Stimulated activated CD8-positive, alpha-beta memory T cell treated with anti-CD3 and anti-CD28 coated beads, Interleukin-12 subunit alpha, Interleukin-12 subunit beta, amount 100 ng/mL, for 4 hours (primary cell): ENCODE data around the gene CPAMD8.

Experiments
- DNase-seq: peaks from one replicate; pipeline ENCODE4 v3.0.0-alpha.2; 2020; ENCODE audit warnings: low read depth

CPAMD8 gene

GRCh38 chr19:16873594-16873993 lies 153.0 kb downstream of the CPAMD8 start:
- no peak for DNase-seq

DNA sequence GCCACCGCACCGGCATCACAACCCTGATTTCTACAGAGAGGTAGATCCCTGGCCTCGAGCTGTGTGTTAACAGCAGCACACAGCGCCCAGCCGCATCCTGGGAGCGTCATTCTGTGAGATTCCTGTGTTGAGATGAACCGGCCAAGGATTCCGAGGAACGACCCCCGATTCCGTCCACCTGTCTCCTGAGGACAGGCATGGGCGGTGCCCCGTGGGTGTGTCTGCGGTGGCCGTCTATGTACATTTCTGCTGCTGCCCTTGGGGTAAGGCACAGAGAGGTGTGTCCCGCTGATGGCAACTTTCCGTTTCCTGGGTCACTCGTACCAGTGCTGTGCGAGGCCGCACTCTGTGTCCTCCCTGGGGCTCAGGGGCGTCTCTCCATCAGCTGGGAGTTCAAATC lies 153.9 kb downstream of the CPAMD8 start:
- no peak for DNase-seq

DNA sequence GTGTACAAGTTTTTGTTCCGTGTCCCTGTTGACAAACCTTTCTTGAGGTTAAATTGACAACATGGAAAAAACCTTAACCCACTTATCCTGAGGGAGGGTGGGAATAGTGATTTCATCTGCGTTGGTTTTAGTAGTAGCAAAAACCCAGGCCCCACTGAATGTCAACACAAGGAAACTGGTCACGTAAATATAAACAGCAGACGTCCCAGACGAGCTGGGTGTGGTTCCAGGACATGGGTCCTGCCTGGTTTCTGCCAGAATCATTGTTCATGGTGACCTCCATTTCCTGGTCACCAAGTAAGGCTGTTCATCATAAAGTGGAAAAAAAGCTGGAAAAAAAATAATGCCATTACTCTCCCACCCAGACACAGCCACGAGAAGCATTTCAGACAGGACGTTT lies 154.7 kb downstream of the CPAMD8 start:
- no peak for DNase-seq

GRCh38 chr19:16869331-16869972 lies 157.2 kb downstream of the CPAMD8 start:
- DNase-seq, result no peak

DNA sequence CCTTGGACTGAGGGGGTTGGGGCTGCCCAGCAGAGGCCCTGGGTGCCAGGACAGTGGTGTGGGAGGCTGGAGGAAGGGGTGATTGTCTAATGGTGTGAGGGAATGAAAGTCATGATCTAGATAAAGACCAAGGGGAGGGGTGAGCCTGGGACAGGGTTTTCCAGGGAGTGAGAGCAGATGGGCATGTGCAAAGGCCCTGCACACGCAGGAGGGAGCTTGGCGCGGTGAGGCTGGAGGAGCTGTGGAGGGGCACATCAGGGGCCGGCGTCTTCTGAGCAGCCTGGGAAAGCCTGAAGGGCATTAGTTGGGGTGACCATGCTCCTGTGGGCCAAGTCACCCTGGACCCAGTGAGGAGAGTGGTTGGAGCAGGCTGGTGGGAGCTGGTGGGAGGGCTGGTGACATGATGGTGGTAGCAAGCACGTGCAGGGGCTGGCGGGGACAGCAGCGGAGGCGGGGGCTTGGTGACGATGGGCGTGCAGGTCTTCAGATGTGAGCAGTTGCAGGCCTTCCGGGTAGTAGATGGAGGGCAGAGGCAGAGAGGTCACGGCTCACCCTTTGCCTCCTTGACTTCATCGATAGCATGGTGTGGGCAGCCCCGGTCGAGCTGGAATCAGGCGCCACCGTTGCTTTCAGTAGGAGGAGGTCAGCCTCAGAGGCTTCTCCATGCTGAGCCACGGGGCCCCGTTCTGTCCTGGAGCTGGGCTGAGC lies 158.0 kb downstream of the CPAMD8 start:
- DNase-seq, result no peak

DNA sequence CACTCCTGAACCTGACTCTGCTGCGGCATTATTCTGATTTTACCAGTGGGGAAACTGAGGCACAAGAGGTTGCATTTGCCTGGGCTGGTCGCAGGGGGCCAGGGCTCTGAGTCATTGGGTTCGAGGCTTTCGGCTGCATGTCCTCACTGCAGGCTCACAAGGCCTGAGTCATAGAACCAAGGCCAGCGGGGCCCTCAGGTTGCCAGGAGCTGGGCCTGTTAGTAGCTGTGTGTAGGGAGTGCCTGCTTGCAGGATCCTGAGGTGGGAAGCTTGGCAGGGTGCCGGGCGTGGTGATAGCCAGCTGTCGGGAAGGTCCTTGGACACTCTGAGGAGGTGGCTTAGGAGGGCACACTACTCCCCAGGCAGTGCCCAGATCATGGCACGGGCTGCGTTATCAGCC lies 159.4 kb downstream of the CPAMD8 start:
- no peak for DNase-seq

DNA sequence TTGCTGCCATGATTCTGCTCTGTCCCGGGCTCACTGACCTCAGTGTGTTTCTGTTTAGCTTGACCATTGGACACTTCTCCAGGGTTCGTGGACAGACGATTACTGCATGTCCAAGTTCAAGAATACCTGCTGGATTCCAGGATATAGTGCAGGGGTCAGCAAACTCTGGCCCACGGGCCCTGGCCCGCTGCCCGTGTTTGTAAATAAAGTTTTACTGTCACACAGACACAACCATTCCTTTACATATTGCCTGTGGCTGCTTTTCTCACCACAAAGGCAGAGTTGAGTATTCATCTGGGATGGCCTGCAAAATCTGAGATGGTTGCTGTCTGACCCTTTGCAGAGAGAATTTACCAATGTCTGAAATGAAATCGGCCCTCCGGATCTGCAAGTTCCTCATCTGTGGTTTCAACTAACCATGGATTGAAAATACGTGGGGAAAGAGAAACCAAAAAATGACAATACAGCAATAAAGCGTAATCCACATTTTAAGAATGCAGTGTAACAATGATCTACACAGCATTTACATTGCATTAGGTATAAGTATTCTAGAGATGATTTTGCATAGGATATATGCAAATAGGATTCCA lies 163.7 kb downstream of the CPAMD8 start:
- DNase-seq, result no peak

- no peak for DNase-seq
These were observed 164.8 kb downstream of the CPAMD8 start for GRCh38 chr19:16861834-16862233.

GRCh38 chr19:16861011-16861410 lies 165.6 kb downstream of the CPAMD8 start:
- no peak for DNase-seq

DNA sequence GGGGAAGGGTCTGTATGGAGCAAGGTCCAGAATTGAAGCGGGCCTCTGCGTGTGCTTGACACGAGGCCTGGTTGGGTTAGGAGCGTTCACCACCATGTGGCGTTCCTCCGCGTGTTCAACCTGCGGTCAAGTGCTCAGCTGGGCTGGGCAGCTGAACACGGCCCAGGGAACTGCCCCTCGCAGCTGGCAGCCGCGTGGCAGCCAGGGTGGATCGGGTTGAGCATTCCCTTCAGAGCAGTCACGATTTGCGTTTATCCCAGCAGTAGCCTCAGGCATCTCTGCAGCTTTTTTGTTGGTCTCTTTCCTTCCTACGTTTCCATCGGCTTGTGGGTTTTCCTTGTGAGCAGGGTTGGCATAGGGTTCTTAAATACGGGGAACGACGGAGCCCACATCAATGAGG lies 166.5 kb downstream of the CPAMD8 start:
- no peak for DNase-seq

DNA sequence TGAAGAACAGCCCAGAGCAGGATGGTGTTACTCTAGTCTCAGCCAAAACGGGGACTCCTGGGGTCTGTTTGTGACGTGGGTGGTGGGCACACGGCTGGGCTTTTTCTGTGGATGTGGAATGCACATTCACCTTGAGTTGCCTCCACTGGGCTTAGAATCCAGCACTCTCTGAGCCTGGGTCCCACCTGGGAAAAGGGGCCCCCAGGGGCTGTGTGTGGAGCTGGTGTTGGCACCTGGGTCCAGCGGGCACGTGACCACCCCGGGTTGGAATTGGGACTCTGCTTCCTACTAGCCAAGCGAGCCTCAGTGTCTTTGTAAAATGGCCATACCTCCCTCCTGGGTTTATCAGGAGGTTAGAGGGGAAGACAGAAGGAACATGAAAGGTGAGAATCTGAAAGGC lies 167.0 kb downstream of the CPAMD8 start:
- DNase-seq, result no peak

- no peak for DNase-seq
These were observed 170.5 kb downstream of the CPAMD8 start for GRCh38 chr19:16856091-16856490.

- DNase-seq, result no peak
These were observed 173.5 kb downstream of the CPAMD8 start for GRCh38 chr19:16853066-16853465.

DNA sequence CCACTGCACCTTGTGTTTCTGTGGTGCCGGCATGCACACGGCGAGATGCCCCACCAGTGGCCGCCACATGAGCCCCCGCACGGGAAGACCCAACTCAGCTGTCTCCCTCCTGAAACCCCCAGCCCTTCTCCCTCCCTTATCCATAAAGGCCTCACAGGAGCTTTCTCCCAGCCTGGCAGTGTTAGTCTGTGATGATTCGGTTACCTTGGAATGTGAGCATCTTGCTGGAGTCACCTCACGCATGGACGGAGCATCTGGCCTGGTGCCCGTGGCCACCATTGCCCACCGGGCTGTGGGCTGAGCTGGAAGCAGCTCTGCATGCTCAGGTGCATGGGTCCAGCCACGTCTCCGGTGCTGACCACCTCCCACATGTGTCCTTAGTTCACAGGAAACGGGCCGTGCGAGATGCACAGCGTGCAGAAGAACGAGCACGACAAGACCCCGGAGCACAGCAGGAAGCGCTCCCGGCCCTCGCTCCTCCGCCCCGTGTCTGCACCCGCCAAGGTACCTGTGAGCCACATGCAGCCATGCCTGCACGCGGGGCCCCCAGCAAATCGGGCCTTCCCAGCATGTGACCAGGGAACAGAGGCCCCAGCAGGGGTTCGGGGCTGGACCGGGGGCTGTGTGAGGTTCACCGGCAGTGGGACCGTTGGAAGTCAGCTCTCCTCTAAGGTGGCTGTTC lies 175.4 kb downstream of the CPAMD8 start:
- DNase-seq, result no peak

GRCh38 chr19:16850133-16850532 lies 176.5 kb downstream of the CPAMD8 start:
- DNase-seq, result no peak

- no peak for DNase-seq
These were observed 177.4 kb downstream of the CPAMD8 start for GRCh38 chr19:16849168-16849567.

- DNase-seq, result no peak
These were observed 179.2 kb downstream of the CPAMD8 start for GRCh38 chr19:16847430-16847829.

GRCh38 chr19:16846901-16847300 lies 179.7 kb downstream of the CPAMD8 start:
- DNase-seq, result no peak
